Ovary (tissue), 3 donors: ENCODE data around the gene FBXW8.

Experiments
- CTCF ChIP-seq, 3 donors: fragments of 450-650 bp in 2 of 3; fragments of 200-600 bp in 1 of 3; IDR thresholded peaks; one replicate each; pipeline versions ENCODE4 v1.5.1 to v1.8.0; 2016 to 2022; ENCODE audit warnings: antibody characterized with exemption in 3 of 3, mild to moderate bottlenecking in 1 of 3
- EP300 ChIP-seq: sonication (generic); formaldehyde crosslinking; IDR thresholded peaks from one replicate; pipeline ENCODE4 v1.6.1; 2017; ENCODE audit warnings: antibody characterized with exemption
- POLR2A ChIP-seq: fragments of 450-650 bp; IDR thresholded peaks from one replicate; pipeline ENCODE4 v1.6.1; 2017; ENCODE audit warnings: antibody characterized with exemption, mild to moderate bottlenecking, moderate library complexity
- donor health status: DM: no; HTN: no; CAD: no.

GRCh38 chr12:117063162-117063911 lies 152.6 kb downstream of the FBXW8 start:
- TF ChIP-seq EP300 (no peak), CTCF (IDR thresholded peaks at IDR 0.05) (no peak), POLR2A (no peak)
